ENCODE results near the gene RSPO4.
A peak's percentile ranks its signal among the peaks of the same experiment; 100 is the strongest.
"Not testable (repeated sequence)": the region's sequence is repeated elsewhere in the genome, so short reads cannot be mapped to it uniquely, and the experiment has no call there.

Gene RSPO4

DNA sequence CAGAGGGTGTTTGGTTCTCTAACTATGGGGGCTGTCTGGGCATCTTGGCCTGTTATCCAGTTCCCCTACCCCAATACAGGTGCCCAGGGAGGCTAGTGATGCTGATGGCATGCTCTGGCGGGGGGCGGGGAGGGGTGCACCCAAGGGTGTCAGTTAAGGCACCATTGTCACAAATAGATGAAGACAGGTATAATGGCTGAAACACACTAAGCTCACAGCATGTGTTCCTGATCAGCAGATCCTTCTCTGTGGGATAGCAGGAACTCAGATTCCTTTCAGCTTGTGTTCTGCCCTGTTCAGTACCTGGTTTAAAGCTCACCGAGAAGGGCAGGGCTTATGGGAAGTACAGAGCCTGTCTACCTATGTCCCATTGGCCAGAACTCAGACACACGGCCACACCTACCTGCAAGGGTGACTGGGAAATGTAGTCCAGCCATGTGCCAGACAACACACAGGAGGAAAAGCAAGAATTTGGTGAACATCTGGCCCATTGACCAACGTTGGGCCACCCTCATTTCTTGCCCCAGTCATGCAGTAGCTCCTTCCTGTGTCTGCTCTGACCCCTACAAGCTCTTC, 3.4 kb upstream of the RSPO4 start:
- no peak for DNase-seq (ENCODE audit: extremely low read depth in 1 of 2, low read depth in 1 of 2)

DNA sequence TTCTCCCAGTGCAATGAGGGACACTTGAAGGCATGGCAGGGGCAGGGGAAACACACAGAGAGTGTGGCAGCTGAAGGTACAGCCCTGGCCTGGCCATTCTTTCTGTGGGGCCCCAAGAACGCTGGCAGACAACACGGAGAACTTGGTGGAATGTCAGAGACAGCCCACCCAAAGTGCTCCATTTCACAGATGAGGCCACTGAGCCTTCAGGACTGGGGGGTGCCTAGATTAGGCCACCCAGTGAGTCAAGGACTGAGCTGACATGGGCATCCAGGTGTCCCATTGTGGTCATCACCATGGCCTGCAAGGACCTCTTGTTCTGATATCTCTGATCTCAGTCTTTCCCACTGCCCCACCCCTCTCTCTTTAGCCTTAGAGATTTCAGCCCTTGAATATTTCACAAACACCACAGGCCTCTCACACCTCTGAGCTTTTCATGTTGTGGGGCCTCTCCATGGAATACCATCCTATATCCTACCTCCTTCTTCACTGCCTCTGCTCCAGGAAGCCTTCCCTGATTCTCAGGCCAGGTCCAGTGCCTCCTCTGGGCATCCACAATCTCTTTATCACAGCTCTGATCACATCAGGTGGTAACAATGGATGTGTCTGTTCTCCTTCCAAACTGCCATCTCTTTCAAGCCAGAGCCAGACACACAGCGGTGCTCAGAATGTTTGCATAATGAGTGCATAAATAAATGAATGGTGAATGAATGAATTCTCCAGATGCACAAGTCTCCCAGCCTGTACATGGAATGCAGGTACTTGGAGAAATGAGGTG, 2.0 kb upstream of the RSPO4 start:
- DNase-seq (ENCODE audit: extremely low read depth in 1 of 2, low read depth in 1 of 2), result no peak

DNA sequence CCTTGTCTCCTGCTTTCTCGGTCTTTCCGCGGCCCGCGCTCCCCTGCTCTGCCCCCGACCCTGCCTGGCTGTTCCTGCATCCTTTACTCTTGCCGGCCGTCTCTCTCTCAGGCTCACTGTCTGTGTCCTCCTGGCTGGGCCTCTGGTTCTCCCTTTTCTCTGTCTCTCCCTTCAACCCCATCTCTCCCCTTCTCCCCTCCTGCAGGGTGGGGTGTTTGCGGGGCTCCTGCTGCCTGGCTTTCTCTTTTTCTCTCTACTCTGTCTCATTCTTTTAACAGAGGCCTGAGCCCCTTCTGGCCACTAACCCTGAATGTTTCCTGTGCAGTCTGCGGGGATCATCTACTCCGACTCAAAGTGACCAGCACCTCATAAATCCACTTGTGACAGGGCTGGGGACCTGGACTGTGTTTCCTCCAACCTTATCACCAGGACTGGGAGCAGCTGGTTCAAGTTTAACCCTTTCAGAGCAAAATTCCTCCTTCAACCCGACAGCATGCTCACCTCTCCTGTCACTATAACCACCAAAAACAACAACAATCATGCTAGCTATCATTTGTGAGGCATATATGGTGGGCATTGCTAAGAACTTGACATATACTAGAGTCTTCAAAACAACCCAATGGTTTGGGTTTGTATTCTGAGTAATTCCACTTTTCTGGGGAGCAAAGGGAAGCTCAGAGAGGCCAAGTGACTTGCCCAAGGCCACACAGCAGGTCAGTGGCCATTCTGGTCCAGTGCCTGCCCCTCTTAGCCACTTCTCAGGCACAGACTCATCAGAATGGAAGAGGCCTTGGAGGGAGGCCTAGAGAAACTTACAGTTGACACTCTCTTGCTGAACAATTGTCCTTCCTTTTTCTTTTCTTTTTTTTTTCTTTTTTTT, 811 bp upstream of the RSPO4 start:
- DNase-seq (ENCODE audit: extremely low read depth in 1 of 2, low read depth in 1 of 2), result no peak

DNA sequence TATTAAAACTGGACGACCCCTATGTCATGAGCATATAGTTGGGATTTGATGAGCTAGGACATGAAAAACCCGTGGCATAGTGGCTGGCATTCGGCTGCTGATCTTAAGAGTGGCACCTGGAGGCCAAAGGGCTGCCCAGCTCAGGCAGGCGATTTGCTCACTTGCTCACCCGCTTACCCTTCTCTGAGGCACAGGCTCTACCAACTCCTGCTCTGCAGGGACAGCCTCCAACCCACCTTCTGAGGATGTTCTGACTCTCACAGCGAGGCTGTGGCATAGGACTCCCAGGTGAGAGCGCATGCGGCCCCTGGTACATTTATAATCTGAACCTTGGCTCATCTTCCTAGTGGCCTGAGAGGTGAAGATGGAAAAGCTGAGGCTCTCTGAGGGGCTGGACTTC, 995 bp downstream of the RSPO4 start:
- no peak for DNase-seq (ENCODE audit: extremely low read depth in 1 of 2, low read depth in 1 of 2)

DNA sequence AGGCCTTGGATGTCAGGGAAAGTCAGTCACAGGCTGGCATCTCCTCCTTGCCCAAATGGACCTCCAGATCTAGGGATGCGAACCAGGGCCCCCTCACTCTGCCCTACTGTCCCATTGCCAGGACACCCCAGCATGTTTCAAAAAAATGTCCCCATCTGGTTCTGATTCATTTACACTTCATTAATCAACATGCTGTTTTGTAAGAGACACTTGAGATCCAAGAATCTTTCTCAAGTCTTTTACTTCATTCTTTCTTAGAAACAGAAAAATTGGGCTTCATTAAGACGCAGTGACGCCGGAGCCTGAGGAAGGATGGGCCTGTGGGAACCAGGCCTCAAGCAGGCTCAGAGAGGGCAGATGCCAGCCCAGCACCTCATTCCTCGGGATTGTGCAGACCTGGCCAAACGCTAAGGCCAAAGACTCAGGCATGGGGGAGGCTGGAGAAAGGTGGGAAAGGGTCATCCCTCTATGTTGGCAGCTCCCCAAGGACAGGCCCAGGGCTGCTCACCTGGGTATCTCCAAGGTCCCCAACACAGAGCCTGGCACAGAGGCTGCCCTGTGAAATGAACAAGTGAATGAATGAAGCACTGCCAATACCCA, 3.8 kb downstream of the RSPO4 start:
- no peak for DNase-seq (ENCODE audit: extremely low read depth in 1 of 2, low read depth in 1 of 2)

DNA sequence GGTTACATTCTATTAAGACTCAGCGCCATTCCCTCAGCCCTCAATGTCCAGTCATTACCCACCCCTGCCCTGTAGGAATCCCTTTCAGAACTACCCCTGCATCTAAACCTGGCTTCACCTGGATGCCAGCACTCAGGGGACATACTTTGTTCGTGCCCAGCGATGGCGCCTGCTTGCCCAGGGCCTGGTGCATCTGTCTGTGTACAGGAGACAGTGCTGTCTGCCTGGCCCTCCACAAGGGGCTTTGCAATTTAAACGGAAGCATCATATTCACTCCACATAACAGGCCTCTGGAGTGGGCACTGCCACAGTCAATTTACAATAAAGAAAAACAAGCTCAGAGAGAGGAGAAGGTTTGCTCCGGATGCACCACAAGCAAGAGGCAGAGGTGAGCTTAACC, 4.6 kb downstream of the RSPO4 start:
- no peak for DNase-seq (ENCODE audit: extremely low read depth in 1 of 2, low read depth in 1 of 2)

DNA sequence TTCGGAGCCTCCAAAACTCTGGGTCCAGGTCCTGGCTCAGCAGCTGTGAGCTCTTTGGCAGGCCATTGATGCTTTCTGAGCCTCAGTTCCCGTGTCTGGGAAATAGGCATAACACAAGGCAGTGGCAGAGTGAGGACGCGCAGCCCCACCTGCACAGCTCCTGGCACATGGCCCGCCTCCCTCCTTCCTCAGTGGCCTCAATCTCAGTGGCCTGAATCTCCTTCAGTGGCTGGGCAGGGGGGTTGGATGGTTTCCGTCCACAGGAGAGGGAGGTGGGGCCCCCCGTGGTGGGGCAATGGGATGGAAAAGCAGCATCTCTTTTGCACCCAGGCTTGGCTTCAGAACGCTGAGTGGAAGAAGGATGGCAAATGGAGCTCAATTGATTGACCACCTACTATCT, 5.1 kb downstream of the RSPO4 start:
- no peak for DNase-seq (ENCODE audit: extremely low read depth in 1 of 2, low read depth in 1 of 2)

DNA sequence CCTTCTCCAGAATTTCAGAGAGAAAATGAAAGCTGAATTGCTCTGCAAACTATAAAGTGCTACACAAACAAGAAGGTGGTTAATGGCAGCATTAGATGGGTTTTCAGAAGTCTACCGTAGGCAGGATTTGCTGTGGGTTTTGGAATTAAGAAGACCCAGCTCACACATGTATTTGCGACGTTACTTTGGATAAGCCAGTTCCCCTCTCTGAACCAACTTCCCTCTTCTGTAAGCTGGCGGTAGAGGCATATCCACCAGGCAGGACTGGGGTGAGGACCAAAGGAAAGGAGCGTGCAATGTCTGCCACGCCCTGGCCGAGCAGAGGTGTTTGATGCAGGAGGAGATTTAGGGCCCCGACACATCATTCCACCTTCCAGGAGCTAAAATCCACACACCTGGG, 6.9 kb downstream of the RSPO4 start:
- no peak for DNase-seq (ENCODE audit: extremely low read depth in 1 of 2, low read depth in 1 of 2)

DNA sequence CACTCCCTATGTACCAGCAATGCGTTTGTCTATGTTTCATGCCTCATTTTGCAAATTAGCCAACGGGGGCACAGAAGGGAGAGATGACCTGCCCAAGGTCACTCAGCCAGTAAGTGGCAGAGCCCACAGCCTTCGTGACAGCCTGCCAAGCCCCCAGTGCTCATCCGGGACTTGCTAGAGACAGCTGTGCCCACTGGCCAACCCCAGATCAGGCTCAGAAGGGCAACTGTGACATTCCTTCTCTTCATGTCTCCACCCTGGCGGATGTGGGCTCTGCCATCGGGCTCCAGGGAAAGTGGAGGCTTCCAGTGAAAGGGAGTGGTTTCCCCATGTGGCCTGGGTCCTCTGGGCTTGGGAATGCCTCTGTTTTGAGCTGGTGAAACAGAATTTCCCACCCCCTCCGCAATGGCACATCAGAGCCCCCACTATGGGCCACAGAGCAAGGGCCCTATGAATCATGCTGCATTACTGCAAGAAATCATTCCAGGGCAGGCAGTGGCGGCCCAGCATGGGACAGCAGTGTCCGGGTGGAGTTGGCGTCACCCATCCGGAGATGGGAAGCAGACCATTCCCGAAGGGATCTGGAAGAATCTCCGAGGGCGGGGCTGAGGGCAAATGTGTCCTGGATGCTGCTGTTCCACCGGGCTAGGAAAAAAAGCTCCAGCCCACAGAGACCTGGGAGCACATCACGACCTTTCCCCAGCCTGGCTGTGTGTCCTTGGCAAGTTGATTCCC, 9.1 kb downstream of the RSPO4 start:
- no peak for DNase-seq (ENCODE audit: extremely low read depth in 1 of 2, low read depth in 1 of 2)

DNA sequence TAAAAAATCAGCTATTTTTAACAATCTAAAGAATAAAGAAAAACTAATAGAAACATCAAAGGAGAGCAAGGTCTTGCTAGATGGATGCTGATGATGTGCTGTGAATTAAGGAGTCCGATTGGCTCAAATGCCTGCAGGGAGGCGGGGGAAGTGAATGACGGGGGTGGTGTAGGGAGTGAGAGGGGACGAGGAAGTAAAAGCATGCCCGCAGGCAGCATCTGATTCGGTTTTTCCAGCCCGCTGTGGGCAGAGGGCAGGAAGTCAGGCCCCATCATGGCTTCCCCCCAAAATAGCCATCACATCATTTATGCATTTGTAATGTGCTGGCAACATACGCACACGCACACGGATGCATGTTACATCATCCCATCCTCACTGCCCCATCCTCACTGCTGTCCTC, 10.3 kb downstream of the RSPO4 start:
- no peak for DNase-seq (ENCODE audit: extremely low read depth in 1 of 2, low read depth in 1 of 2)

DNA sequence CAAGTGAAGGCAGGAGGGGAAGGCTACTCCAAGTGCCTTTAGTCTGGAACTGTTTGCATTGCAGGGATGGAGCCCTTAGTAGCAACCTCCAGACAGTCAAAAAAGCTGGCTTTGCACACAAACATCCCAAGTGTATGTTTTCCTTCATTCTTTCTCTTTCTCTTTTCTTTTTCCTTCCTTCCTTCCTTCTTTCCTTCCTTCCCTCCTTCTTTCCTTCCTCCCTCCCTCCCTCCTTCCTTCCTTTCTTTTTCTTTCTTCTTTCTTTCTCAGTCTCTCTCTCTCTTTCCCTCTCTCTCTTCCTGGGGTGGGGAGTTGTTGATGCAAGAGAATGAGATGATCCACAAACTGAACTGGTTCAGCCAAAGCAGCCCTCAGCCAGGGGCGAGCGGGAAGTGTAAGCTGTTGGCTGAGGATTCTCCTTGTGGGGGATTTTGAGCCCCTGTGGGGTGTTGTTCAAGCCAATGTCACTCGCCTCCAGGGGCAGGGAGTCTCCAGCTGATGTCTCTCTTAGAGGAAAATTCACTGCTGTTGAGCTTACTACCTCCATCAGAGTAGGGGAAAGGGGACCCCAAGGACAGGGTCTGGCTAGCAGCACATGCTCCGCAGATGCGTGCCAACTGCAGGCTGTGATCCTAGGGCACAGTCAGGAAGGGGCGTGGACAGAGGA, 11.7 kb downstream of the RSPO4 start:
- no peak for DNase-seq (ENCODE audit: extremely low read depth in 1 of 2, low read depth in 1 of 2)

DNA sequence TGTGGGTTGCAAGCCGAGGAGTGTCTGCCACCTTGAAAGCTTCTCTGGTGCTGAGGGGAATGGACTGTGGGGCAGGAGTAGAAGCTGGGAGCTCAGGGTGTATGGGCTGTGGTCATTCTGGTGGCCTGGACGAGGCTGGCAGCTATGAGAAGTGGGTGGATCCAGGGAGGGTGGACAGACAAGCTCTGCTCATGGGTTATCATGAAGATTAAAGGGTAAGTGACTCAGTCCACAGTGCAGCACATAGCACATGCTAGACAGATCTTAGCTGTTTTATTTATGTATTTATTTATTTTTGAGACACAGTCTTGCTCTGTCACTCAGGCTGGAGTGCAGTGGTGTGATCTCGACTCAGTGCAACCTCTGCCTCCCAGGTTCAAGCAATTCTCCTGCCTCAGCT, 13.8 kb downstream of the RSPO4 start:
- DNase-seq (ENCODE audit: extremely low read depth in 1 of 2, low read depth in 1 of 2), result no peak

DNA sequence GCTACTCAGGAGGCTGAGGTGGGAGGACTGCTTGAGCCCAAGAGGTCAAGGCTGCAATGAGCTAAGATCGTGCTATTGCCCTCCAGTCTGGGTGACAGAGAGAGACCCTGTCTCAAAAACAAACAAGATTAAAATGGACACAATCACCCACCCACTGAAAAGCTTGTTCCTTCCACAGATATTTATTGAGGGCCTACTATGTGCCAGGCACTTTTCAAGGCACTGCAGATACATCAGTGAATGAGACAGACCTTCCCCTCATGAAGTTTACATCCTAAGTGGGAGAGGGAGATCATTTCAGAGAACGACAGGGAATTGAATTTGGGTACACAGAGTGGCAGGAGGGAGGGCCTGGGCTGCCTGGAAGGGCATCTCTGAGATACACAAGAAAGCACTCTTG, 14.4 kb downstream of the RSPO4 start:
- DNase-seq (ENCODE audit: extremely low read depth in 1 of 2, low read depth in 1 of 2), result no peak

DNA sequence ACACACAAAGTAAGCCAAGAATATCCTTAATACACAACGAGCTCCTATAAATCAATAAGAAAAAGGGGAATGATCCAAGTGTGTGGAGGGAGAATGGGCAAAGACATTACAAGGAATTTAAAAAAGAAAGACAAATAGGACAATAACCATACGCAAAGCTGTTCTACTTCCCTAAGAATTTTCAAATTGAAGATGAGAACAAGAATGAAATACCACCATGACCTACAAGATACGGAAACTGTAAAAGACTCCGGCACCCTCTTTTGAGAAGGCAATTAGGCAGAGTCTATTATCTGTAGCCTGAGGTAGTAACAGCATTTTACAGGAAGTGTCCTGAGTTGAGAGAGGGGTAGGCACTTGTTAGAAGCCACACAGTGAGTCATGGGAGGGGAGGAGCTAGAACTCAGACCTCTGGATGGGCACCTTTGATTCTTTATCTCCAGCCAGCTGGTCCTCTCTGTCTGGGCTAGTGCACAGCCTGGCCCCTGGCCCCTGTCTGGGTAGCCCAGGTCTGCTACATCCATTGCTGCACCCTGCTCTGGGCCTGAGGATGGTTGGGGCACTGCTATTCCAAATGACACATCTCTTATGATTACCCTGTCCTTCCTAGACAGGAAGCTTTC, 15.3 kb downstream of the RSPO4 start:
- DNase-seq (ENCODE audit: extremely low read depth in 1 of 2, low read depth in 1 of 2), result no peak

DNA sequence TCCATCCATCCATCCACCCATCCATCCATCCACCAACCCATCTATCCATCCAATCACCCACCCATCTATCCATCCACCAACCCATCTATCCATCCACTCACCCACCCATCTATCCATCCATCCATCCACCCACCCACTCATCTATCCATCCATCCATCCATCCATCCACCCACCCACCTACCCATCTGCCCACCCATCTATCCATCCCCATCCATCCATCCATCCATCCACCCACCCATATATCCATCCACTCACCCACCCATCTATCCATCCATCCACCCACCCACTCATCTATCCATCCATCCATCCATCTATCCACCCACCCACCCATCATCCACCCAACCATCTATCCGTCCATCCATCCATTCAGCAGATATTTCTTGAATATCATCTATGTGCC, 17.1 kb downstream of the RSPO4 start:
- DNase-seq (ENCODE audit: extremely low read depth in 1 of 2, low read depth in 1 of 2), result not testable (repeated sequence)

DNA sequence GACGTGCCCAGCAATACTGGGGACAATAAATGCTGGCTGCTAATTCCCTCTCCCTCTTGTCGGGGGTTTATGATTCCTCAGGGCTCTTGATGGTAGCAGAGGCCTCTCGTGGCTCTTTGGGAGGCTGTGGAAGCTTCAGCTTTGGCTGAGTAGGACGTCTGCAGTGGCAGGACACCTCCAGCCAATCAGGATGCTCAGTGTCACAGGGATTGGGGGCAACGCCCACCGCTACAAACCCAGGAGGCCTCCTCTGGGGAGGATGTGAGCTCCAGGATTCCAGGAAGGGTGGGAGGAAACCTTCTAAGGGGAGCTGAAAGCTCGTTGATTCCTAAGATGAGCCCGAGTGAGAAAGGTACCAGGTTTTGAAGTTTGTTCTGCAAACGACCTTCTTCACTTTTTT, 19.4 kb downstream of the RSPO4 start:
- DNase-seq (ENCODE audit: extremely low read depth in 1 of 2, low read depth in 1 of 2), result no peak

DNA sequence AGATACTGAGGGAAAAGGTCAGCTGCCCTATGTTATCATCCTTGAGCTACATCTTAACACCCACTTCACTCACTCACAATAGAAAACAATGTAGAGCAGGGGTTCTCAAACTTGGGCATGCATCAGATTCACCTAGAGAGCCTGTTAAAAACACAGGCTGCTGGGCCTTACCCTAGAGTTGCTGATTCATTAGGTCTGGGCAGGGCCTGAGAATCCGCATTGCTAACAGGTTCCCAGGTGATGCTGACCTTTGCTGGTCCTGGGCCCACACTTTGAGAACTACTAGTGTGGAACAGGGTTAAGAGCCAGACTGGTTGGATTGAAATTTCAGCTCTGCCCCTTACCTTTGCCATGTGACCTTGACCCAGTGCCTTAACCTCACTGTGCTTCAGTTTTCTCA, 25.1 kb downstream of the RSPO4 start:
- no peak for DNase-seq (ENCODE audit: extremely low read depth in 1 of 2, low read depth in 1 of 2)

DNA sequence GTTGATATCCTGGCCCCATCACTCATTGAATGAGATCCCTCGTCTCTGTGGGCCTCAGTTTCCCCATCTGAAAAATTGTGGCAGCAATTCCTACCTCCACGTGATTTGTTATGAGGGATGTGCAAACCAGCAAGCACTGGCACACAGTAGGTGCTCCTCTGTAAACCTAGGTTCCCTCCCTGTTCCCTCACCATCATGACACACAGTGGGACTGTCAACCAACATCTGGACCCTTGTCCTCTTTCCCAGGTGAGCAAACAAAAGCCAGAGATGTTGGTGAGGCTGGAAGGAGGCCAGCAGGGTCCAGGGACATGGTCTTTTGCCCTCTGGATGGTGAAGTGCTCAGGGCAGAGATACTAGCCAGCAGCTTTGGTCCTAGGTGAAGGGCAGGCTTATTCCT, 26.1 kb downstream of the RSPO4 start:
- DNase-seq (ENCODE audit: extremely low read depth in 1 of 2, low read depth in 1 of 2), result no peak

DNA sequence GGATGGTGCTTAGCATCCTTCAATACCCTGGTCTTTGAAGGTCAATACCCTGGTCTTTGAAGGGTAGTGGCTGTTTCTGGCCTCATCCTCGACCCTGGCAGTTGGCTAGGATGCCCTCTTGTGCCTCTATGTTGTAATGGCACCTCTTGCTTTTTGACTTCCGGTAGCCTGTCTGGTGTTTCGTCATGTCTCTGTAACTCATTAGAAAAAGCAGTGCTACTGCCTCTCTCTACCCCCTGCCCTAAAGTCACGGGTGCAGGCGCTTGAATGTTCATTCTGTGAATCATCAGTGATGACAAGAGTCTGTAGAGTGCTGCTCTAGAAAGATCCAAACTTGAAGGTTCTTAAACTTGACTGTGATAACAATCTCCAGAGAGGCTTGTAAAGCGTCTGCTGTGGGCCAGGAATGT, 28.3 kb downstream of the RSPO4 start:
- peak in 1 of 2 donors; percentile 11 for DNase-seq (ENCODE audit: extremely low read depth in 1 of 2, low read depth in 1 of 2)

DNA sequence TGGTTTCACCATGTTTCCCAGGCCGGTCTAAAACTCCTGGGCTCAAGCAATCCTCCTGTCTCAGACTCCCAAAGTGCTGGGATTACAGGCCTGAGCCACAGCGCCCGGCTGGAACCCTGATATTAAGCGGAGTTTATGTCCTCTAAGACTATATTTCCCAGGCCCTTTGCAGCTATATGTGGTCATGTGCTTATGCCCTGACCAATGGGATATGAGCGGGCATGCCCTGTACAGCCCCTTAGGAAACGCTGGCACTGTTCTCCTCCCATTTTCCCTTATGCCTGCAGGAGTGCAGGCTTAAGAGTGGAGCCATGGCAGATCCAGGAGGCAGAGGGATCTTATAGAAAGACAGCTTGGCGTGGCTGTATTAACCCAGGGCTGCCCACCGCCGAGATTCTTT, 29.9 kb downstream of the RSPO4 start:
- DNase-seq (ENCODE audit: extremely low read depth in 1 of 2, low read depth in 1 of 2), result no peak
